Measurements from ENCODE around the gene TOMM20. TPM values are rescaled to one million over a fixed set of nuclear protein-coding genes. Genes with fewer than 3 reads are reported as not detected.

Gene TOMM20
- total and polyA plus RNA-seq, 2 donors (not counting 1 experiment from before 2014, with no cell fraction given): 25.0 to 77.3 TPM

GRCh38 chr1:235070819-235071218, 57.8 kb downstream of the TOMM20 start:
- no peak for TF ChIP-seq CTCF (IDR thresholded peaks at IDR 0.05)
- TF ChIP-seq EZH2 (IDR thresholded peaks at IDR 0.05; ENCODE audit: borderline replicate concordance, insufficient read depth, low read depth, low read length, poor library complexity, severe bottlenecking): no peak
- Histone ChIP-seq H3K4me3 (ENCODE audit: control extremely low read depth in 1 of 5, extremely low read depth in 1 of 5, insufficient read depth in 1 of 5, low read depth in 2 of 5, low read length in 4 of 5) (no peak overlapping the region), H3K79me2 (ENCODE audit: control insufficient read depth, insufficient read depth, low read length) (no peaks in the 10 kb centered on the region), H3K9me3 (ENCODE audit: control extremely low read depth in 1 of 3, control insufficient read depth in 2 of 3, insufficient read depth in 1 of 3, low read length in 2 of 3) (no peaks in the 10 kb centered on the region), H3K27ac (ENCODE audit: low read length in 2 of 2) (no peak overlapping the region), H2AFZ (ENCODE audit: insufficient read depth, low read depth, low read length, poor library complexity, severe bottlenecking) (no peak overlapping the region), H4K20me1 (ENCODE audit: control insufficient read depth, insufficient read depth, low read length, poor library complexity, severe bottlenecking) (no peaks in the 10 kb centered on the region), H3K27me3 (replicated peaks in 1 of 4; ENCODE audit: control extremely low read depth in 1 of 4, control insufficient read depth in 3 of 4, insufficient read depth in 4 of 4, low read length in 3 of 4) (no peaks in the 10 kb centered on the region), H3K36me3 (replicated peaks in 1 of 2; ENCODE audit: control extremely low read depth in 1 of 2, control insufficient read depth in 1 of 2, extremely low read depth in 1 of 2, insufficient read depth in 2 of 2, low read length in 1 of 2) (no peaks in the 10 kb centered on the region), H3K4me1 (ENCODE audit: control insufficient read depth in 2 of 2, insufficient read depth in 2 of 2, low read length in 2 of 2) (peaks cover 17% of the 10 kb centered on the region in 2 donors), H3K4me2 (replicated peaks; ENCODE audit: low read depth, low read length, poor library complexity, severe bottlenecking) (no peak overlapping the region), H3K9ac (ENCODE audit: low read length) (no peak overlapping the region)
- no peaks in the 10 kb centered on the region for H3K9me3 Mint-ChIP-seq (ENCODE audit: insufficient read depth)
- intact Hi-C loops (cut with micrococcal nuclease): no loop called here
- CTCF ChIA-PET: interaction anchor here (0.6 kb wide), 1 partner anchor 11 kb away, joined by 6 read pairs; no protein-coding TSS in a partner anchor
- H3K4me3 Mint-ChIP-seq: no peak overlapping the region
- no peaks in the 10 kb centered on the region for H3K27me3 Mint-ChIP-seq
- no peak for DNase-seq
- POLR2A ChIA-PET: no interaction called here
- peaks cover 18% of the 10 kb centered on the region for H3K4me1 Mint-ChIP-seq
- H3K27ac Mint-ChIP-seq: no peak overlapping the region
- no peak for ATAC-seq (ENCODE audit: low read depth)

- CTCF ChIA-PET: interaction anchor here (0.6 to 1.5 kb wide), 2 partner anchors 12 to 89 kb away, joined by 3 to 6 read pairs; no protein-coding TSS in a partner anchor
Measured at GRCh38 chr1:235069577-235070563, 58.8 kb downstream of the TOMM20 start.

More at GRCh38 chr1:235069577-235070563, 58.8 kb downstream of the TOMM20 start:
- Histone ChIP-seq H2AFZ (ENCODE audit: insufficient read depth, low read depth, low read length, poor library complexity, severe bottlenecking) (no peak overlapping the region), H3K27ac (ENCODE audit: low read length in 2 of 2) (no peak overlapping the region), H3K36me3 (replicated peaks in 1 of 2; ENCODE audit: control extremely low read depth in 1 of 2, control insufficient read depth in 1 of 2, extremely low read depth in 1 of 2, insufficient read depth in 2 of 2, low read length in 1 of 2) (no peaks in the 10 kb centered on the region), H3K27me3 (replicated peaks in 1 of 4; ENCODE audit: control extremely low read depth in 1 of 4, control insufficient read depth in 3 of 4, insufficient read depth in 4 of 4, low read length in 3 of 4) (no peaks in the 10 kb centered on the region), H3K9ac (ENCODE audit: low read length) (no peak overlapping the region), H3K79me2 (ENCODE audit: control insufficient read depth, insufficient read depth, low read length) (no peaks in the 10 kb centered on the region), H4K20me1 (ENCODE audit: control insufficient read depth, insufficient read depth, low read length, poor library complexity, severe bottlenecking) (no peaks in the 10 kb centered on the region), H3K4me2 (replicated peaks; ENCODE audit: low read depth, low read length, poor library complexity, severe bottlenecking) (no peak overlapping the region), H3K4me3 (ENCODE audit: control extremely low read depth in 1 of 5, extremely low read depth in 1 of 5, insufficient read depth in 1 of 5, low read depth in 2 of 5, low read length in 4 of 5) (no peak overlapping the region), H3K4me1 (ENCODE audit: control insufficient read depth in 2 of 2, insufficient read depth in 2 of 2, low read length in 2 of 2) (peaks cover 8 to 9% of the 10 kb centered on the region in 2 donors), H3K9me3 (ENCODE audit: control extremely low read depth in 1 of 3, control insufficient read depth in 2 of 3, insufficient read depth in 1 of 3, low read length in 2 of 3) (no peaks in the 10 kb centered on the region)
- Mint-ChIP-seq H3K9me3 (ENCODE audit: insufficient read depth) (no peaks in the 10 kb centered on the region), H3K4me1 (peaks cover 8% of the 10 kb centered on the region), H3K27ac (no peak overlapping the region), H3K4me3 (no peak overlapping the region), H3K27me3 (no peaks in the 10 kb centered on the region)
- WGBS (ENCODE audit: insufficient coverage): 95% methylated on average over 34 of the region's 34 CpGs
- ATAC-seq (ENCODE audit: low read depth): no peak
- intact Hi-C loops (cut with micrococcal nuclease): no loop called here
- POLR2A ChIA-PET: no interaction called here
- TF ChIP-seq EZH2 (IDR thresholded peaks at IDR 0.05; ENCODE audit: borderline replicate concordance, insufficient read depth, low read depth, low read length, poor library complexity, severe bottlenecking): no peak
- no peak for TF ChIP-seq CTCF (IDR thresholded peaks at IDR 0.05)
- no peak for DNase-seq

Data from B cell (primary cell).